Choroid plexus epithelial cell (primary cell): Measurements from ENCODE around the gene TBC1D24.

Source experiments
- DNase-seq: peaks from one replicate; pipeline ENCODE4 v3.0.0-alpha.2; 2010; ENCODE audit warnings: low read depth
- H3K4me3 ChIP-seq: 2 replicates; pipeline ENCODE4 v1.5.1; 2011; ENCODE audit warnings: low read depth, mild to moderate bottlenecking, control low read depth, low read length, moderate library complexity
- CTCF ChIP-seq: conservative IDR thresholded peaks from 2 replicates; pipeline ENCODE4 v1.5.1; 2011; ENCODE audit warnings: low read depth, mild to moderate bottlenecking, control low read depth, inconsistent platforms, low read length, moderate library complexity

TBC1D24 gene

GRCh38 chr16:2507665-2508064, 32.7 kb downstream of the TBC1D24 start:
- no peak for TF ChIP-seq CTCF
- no peak for DNase-seq
- H3K4me3 ChIP-seq, result no peak overlapping the region

- H3K4me3 ChIP-seq, result no peak overlapping the region
- no peak for DNase-seq
- TF ChIP-seq CTCF, result no peak
These were observed 33.9 kb downstream of the TBC1D24 start for GRCh38 chr16:2508722-2509400.

DNA sequence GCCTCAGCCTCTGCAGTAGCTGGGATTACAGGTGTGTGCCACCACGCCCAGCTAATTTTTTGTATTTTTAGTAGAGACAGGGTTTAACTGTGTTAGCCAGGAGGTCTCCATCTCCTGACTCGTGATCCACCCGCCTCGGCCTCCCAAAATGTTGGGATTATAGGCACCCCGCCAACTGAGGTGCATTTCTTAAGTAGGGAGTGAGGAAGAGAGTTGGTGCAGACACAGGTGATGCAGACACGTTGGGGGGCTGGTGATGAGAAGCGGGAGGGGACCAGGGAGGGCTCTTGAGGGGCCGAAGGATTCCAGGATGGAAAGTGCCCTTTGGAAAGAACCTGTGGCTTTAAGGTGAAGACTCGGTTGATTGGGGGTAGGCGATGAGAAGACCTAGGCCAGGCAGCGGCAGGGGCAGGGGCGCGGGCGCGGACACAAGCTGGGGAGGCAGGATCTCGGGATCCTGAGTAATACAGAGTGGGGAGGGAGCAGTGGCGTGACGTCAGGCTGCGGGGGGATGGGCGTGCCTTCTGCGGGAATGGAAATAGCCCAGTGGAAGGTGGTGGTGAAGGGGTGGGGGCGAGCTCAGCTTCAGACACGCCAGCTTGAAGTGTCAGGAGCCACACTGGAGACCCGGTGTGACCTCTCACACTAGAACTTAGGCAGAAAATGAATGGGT, 36.3 kb downstream of the TBC1D24 start:
- TF ChIP-seq CTCF, result no peak
- DNase-seq, result peak; percentile 70
- H3K4me3 ChIP-seq, result peak overlapping the region; percentile 9

- H3K4me3 ChIP-seq, result no peak overlapping the region
- DNase-seq, result no peak
- no peak for TF ChIP-seq CTCF
These were observed 37.2 kb downstream of the TBC1D24 start for GRCh38 chr16:2511996-2512734.

DNA sequence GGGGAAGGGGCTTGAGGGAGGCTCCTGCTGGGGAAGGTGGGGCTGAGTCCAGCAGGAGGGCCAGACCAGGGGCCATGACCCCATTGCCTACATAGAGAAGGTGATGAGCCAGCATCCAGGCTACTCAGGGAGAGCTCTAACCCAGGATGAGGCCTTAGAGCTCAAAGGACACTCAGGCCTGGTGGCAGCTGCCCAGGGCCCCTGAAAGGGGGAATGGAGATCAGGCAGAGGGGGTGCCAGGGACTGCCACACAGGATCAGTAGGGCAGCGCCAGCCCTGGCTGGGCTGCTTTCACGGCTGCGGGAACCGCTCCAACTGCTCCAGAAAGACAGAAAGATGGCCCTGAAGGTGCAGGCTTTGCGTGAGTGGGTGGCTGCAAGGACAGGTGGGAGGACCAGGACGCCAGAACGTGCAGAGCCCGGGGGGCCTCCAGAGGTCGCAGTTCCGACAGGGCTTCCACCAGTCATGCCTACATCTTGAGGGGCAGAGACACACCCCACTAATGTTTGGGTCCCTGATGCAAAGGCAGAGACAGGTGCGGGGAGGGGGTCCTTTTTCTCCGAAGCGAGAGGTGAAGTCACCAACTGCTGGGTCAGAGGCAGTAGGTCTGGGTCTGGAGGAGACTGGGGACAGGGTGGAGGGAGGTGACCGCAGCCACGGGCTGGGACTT, 37.9 kb downstream of the TBC1D24 start:
- peak overlapping the region; percentile 85 for H3K4me3 ChIP-seq
- TF ChIP-seq CTCF, result no peak
- no peak for DNase-seq

DNA sequence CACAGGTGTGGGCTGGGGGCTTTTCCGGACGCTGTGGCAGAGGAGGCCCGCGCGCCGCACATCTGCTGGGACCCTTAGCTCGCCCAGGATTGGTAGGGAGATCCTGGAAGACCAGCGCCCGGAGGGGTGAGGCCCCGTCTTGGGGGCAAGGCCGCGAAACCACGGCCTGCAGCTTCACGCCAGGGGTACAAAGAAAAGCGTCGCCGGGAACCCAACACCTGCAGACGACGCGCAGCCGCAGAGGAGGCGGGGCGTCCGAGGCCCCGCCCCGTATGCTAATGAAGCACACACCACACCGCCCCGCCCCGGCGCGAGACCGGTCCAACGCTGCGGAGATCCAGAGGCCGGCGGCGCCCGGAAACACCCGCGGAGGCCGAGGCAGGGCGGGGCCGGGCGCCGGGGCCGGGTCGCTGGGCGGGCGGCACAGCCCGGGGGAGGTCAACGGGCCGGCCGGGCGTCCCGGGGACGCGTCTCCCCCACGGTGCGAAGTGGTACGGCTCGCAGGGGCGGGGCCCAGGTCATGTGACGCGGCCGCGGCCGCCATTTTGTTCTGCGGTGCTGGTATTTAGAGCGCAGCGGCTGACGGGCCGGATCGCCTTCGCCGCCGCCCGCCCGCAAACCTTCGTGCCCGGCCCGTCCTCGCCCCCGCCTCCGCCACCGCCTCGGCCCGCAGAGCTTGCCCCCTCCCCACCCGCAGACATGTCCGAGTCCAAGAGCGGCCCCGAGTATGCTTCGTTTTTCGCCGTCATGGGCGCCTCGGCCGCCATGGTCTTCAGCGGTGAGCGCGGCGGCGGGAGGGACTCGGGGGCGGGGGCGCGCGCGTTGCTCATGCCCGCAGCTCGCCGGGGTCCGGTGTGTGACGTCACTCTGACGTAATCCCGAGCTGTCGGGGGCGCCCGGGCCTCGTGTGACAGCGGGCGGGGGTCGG, 38.7 kb downstream of the TBC1D24 start, which contains the start of gene ATP6V0C:
TSS of gene ATP6V0C (plus strand) at position 548 of the 928 bp plus-strand sequence. CDS start at position 700, 152 bp downstream.
- DNase-seq, result peak; percentile 85
- no peak for TF ChIP-seq CTCF
- H3K4me3 ChIP-seq, result peak within 1 kb of the TSS; percentile 85
